NCI-H2171 treated with DMSO at 0.1 percent for 48 hours (cell line): ENCODE data around the gene TENM4.

ENCODE experiments used
- DNase-seq: peaks from one replicate; lab custom pipeline; 2025; lab: John Stamatoyannopoulos, UW

TENM4 gene

GRCh38 chr11:78812513-78813293 is 628.1 kb downstream of the TENM4 start:
- DNase-seq = no peak

GRCh38 chr11:78810559-78811009 is 630.2 kb downstream of the TENM4 start:
- DNase-seq = no peak

DNA sequence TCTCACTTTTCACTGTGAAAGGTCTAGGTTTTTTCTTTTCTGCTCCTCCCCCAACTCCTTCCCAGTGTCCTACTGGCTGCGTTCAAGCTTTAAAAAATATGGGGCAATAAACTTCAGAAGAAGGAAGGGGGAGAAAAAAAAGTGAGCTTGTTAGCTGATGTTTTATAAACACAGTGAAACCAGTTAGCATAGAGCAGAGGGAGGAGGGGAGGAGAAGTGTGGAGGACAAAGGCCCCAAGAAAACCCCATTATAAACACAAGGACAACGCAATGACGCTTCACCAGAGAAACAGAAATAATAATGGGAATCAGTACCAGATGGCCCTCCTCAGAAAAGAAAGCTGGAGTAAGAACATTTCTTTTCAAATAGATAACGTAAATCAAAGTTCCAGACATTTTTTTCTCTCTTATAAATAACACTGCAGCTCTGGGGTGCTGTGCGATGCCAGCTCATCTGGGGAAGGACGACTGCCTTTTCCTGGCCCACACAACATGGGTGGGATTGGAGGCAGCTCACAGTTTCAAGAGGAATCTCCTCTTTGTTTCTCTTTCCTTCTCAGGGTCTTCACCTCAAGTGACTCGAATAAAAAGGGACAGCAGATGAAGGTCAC is 630.8 kb downstream of the TENM4 start:
- no peak for DNase-seq

DNA sequence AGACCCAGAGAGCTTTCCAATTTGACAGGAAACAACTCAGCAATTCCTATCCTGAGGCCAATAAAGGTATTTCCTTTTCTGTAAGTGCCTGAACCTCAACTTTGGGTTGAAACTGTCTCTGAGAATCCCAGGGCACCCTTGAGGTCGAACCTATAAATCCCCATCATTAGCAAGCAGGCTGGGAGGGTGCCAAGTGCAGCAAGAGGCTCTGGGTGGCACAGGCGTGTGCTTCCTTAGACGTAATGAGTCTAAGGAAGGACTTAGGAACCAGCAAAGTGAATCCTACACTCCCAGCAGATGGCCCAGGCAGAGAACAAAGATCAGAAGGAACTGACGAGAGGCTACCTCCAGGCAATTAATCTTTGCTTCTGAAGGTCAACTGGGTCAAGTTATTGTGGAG is 631.9 kb downstream of the TENM4 start:
- DNase-seq = no peak

GRCh38 chr11:78807351-78807750 is 633.5 kb downstream of the TENM4 start:
- DNase-seq = no peak

DNA sequence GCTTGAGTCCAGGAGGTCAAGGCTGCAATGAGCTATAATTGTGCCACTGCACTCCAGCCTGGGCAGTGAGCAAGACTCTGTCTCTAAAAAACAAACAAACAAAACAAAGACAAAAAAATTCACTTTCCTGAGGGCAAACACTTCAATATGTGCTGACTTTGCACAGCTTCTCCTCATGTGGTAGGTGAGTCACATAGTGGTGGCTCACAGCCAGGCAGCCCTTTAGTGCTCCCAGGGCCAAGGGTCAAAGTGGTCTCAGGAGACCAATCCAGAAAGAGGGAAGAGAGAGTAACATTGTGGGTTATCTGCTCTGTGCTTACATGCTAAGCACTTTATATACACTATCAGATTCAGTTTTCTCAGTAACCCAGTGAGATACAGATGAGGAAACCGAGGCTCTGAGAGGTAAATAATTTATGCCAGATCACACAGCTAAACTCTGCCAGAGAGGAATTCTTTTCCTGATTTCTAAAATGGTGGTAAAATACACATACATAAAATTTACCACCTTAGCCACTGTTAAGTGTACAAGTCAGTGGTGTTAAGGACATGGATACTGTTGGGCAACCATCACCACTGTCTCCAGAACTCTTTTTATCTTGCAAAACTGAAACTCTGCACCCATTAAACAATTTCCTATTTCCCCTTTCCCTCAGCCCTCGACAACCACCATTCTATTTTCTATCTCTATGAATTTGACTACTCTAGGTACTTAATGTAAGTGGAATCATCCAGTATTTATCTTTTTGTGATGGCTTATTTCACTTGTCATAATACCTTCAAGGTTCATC is 634.4 kb downstream of the TENM4 start:
- no peak for DNase-seq

- no peak for DNase-seq
These were observed 635.8 kb downstream of the TENM4 start for GRCh38 chr11:78804991-78805390.

DNA sequence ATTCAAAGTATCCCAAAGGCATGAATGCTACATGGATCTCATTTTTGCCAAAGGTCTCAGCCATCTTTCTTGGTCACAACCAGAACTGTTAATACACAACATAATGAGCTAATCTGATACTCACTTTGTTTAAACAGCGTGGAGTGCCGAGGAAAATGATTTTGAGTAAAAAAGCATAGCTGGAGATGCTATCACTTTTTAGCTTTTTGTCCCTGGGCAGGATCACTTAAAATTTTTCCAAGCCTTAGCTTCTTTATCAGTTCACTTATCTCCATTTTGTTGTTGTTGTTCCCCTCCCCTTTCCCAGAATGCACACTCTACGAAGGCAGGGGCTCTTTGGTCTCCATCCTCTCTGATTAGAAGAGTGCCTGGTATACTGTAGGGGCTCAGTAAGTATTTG is 636.8 kb downstream of the TENM4 start:
- no peak for DNase-seq

DNA sequence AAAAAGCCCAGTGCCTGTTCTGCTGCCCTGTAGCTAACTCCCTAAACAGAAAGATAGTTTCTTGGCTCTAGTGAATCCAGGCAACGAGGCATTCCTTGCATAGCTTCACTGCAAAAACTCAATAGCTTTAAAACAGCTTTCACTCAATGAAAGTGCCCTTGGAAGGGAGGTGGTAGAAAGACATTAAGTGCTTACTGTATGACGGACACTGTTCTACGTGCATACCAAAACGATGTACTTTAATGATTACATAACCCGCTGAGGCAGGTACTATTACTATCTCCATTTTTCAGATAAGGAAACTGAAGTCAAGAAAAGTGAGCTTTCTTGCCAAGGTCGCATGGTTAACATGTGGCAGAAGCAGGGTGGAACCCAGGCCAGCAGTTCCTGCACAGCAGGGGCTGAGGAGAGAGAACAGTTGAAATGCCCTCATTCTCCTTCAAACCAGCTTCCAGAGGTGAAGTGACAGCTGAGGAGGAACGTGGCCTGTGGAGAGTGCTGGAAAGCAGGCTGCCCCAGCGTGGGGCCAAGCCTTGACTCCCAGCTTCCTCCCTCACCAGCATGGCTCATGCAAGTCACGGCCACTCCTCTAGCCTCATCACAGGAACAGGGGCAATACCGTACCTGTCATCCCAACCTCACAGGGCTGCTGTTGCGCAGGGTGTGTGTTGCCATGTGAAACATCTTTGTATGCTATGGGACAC is 638.6 kb downstream of the TENM4 start:
- DNase-seq = no peak

- no peak for DNase-seq
These were observed 639.5 kb downstream of the TENM4 start for GRCh38 chr11:78801161-78801884.

DNA sequence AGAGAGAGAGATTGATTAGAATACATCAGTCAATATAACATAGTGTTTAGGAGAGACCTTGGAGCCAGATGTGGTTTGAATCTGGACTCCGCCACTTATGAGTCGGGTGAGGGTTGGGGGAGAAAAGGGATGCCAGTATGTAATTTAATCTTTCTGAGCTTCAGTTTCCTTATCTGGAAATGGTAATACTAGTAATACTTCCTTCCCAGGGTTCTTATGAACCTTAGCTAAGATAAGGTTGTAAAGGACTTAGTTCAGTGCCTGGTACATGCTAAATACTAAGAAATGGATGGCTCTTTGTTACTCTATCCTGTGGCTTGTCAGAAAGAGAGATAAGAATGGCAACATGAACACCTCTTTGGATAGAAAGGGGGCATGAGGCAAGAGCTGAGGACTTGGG is 640.1 kb downstream of the TENM4 start:
- peak; percentile 23 for DNase-seq

DNA sequence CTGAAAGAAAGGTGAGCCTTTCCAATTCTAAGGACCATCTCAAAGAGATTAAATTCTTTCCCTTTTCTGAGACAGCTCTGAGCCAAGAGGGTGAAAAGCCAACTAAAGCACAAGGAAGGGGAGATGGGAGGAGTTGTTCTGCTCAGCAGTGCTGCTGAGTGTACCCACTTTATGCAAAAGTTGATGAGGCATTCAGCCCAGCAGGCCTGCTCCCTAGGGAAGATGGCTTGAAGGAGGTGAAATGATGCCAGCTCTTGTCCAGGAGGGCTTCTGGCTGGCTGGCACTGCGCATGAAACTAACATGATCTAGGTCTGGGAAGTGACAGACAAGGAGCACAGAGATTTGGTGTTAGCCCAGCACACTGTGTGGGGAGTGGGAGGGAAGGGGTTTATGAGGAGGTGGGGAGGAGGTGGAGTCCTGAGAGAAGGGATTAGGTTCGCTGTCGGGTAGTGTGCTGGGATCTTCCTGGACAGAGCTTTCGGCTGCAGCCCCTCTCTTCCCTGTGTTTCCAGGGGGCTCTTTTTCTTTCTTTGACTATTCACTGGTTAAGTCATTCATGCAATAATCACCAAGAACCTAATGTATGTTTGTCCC is 640.6 kb downstream of the TENM4 start:
- DNase-seq = peak; percentile 39

GRCh38 chr11:78798663-78799062 is 642.2 kb downstream of the TENM4 start:
- DNase-seq = peak; percentile 68

- DNase-seq = no peak
These were observed 643.3 kb downstream of the TENM4 start for GRCh38 chr11:78797559-78797958.

- DNase-seq = no peak
These were observed 643.9 kb downstream of the TENM4 start for GRCh38 chr11:78796956-78797355.

GRCh38 chr11:78795621-78796261 is 645.1 kb downstream of the TENM4 start:
- DNase-seq = peak; percentile 28

DNA sequence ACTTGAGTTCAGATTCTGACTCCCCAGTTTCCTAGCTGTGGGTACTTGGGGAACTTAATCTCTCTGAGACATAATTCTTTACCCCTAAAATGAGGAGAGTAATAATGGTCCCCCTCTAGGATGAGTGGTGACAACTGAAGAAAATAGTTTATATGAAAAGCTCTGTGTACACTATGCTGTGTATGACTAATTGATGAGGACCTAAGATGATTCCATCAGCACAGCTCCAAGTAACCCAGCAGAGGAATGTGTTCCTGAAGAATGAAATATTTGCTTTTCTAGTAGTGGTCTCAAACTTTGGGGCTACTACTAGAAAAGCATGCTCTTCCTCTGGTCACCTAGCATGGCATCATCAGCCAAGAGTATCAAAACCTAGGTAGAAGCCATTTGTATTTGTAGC is 648.9 kb downstream of the TENM4 start:
- no peak for DNase-seq

GRCh38 chr11:78791254-78791653 is 649.6 kb downstream of the TENM4 start:
- DNase-seq = no peak

- DNase-seq = no peak
These were observed 650.0 kb downstream of the TENM4 start for GRCh38 chr11:78790784-78791183.

GRCh38 chr11:78789375-78789774 is 651.5 kb downstream of the TENM4 start:
- no peak for DNase-seq

DNA sequence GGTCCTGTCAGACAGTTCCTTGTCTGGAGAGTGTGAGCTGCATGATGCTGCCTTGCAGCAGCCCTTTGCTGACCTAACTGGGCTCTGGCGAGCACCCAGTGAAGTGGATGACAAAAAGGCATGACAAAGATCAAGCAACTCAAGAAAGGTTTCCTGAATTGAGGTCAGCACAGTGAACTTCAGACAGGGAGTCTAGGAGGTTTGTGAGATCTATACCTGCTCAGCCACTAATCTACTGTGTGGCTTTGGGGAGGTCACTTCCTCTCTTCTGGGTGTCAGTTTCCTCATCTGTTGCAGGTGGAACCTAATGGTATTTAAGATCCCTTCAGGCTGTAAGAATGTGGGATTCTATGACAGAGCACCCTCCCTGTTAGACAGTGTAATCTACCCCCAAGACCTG is 652.3 kb downstream of the TENM4 start:
- no peak for DNase-seq
